Stimulated activated CD8-positive, alpha-beta memory T cell treated with anti-CD3 and anti-CD28 coated beads, Interleukin-12 subunit alpha, Interleukin-12 subunit beta, amount 100 ng/mL, for 1 hour (primary cell): ENCODE results near the gene MPRIP.
"Not testable (repeated sequence)": the region's sequence is repeated elsewhere in the genome, so short reads cannot be mapped to it uniquely, and the experiment has no call there.

Experiments used
- DNase-seq: peaks from one replicate; pipeline ENCODE4 v3.0.0-alpha.2; 2020; ENCODE audit warnings: low read depth

MPRIP gene

DNA sequence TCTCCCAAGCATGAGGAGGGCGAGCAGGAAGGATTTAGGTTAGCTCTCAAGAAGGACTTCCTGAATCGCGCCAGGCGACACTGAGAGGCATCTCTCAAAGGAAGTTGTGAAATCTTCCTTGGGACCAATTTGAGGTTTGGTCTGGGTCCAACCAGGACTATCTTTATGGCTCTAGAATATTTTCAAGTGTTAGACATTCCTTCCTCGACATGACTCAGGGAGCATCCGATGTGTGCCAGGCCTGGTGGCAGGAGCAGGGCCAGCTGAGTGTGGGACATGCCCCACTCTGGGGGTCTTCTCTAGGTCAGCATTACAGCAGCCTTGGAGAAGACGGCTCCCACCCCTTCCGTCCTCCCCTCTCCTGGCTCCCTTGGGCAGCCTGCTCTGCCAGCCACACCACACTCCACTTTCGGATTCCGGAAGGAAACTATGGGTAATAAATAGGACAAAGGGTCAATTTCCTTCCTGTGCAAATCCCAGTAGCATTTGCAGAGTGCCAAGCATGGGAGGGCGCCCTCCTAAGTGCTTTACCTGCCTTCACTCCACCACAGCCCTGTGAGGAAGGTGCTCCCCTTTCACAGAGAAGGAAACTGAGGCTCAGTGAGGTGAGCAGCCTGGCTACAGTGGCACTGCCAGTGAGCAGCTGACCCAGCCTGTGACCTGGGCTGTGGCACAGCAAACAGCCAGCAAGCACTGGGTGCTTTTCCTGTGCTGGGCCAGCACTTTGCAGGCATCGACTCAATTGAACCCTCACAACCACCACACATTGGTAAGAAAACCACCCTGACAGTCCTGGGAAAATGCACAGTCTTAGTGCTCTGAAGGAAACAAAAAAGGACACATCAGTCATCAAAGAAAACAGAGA lies 31.0 kb upstream of the MPRIP start:
- DNase-seq: not testable (repeated sequence)

DNA sequence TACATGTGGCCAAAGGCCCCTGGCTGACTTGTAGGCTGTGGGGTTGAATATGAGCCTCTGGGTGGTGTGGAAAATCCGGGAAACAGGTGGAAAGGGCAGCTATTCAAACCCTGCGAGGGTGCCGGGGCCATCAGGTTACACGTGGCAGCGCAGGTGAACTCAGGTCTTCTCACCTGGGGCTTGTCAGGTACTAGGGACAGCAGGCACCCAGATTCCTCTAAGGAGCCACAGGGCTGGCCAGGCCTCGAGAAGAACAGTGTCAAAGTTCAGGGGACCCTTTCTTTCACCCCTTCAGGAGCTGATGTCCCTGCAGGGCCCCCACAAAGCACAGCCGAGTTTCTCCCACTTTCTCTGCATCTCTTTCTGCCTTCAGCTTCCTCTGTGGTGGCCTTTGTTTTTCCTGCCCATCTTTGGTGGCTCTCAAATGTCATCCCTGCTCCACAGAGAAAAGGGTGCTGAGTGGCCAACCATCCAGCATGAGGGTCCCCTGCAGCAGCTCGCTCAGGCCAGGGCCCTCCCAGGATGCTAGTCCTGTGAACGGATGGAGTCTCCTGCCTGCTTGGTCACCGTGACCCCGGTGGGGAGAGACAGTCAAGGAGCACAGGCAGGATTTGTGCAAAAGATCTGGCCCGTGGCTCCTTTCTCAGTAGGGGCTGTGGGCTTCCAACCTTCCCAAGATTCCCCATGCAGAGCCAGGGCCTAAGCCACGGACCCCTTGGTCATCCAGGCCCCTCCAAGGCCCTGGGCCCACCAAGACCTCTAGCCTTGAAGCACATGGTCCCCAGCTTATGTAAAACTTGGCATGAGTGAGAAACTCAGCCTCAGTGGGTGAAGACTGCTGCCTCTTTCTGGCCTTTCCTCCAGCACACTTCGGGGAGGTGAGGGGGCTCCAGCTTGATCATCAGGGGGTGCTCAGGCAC lies 28.2 kb upstream of the MPRIP start:
- DNase-seq: not testable (repeated sequence)

DNA sequence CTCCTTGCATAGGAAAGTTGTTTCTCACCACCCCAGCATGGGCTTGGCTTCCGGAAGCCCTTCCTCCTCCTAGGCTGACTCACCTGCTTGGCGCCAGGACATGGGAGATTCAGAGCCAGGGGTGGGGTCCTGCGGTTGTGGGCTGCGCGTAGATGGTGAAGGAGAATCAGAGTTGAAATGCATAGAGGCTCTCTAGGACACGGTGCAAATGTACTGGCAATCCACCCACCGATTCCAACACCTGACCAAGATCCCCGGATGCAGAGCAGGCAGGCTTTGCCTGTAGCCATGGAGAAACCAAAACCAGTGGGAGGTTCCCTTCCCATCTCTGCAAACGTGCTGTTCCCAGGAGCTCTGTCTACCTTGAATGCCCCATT lies 27.5 kb upstream of the MPRIP start:
- not testable (repeated sequence) for DNase-seq

DNA sequence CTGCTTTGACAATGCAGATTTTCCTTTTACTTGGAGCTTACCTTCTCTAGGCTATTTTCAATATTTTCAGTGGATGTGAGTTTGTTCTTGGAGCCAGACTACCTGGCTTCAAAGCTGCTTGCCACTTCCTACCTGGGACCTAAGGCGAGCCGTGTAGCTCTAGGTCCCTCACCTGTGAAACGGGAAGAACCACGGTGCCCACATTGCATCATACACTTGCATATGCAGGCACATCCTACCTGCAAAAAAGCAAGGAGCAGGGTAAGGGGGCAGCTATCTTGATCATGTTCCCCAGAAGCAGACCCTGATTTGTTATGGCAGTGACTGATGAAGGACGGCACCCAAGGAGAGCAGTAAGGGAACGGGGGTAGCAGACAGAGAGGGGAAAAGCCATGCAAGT lies 27.0 kb upstream of the MPRIP start:
- DNase-seq: no peak

DNA sequence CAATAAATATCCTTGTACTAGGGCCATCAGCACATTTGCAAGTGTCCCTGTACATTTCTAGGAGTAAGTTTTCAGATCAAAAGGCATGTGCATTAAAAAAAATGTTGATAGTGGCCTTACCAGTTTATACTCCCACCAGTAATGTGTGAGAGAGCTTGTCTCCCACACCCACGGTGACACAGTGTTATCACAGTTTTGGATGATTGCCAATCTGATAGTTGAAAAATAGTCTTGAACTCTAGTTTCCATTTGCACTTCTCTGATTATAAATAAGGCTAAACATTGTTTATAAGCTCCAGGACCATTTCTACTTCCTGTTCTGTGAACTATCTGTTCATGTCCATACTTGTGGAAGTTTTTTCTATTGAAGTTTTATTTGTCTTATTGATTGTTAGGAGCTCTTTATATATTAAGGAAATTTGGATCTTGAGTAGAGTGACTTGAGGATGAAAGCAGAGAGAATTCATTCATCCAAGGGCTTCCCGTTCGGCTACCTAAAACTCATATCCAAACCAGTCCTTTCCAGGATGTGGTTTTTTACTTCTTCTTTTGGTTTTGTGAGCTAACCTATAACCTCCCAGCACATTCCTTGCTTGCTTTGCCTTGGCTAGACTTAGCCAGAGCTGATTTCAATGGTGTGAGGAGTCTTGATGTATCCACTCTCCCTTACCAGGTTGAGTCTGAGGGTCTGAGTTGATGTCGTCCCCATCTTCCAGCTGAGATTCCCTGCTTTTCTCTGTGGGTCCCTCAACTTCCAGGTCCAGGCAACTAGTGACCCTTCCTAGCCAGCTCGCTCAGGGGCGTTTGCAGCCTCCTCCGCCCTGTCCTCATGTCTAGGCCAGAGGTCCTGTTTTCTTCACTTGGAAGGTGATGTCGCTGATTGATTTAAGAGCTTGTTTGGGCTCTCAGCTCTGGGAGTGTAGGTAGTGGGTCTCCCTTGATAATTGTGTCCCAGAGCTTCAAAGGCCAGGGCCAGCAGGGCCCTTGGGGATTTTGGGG lies 25.8 kb upstream of the MPRIP start:
- DNase-seq: not testable (repeated sequence)

DNA sequence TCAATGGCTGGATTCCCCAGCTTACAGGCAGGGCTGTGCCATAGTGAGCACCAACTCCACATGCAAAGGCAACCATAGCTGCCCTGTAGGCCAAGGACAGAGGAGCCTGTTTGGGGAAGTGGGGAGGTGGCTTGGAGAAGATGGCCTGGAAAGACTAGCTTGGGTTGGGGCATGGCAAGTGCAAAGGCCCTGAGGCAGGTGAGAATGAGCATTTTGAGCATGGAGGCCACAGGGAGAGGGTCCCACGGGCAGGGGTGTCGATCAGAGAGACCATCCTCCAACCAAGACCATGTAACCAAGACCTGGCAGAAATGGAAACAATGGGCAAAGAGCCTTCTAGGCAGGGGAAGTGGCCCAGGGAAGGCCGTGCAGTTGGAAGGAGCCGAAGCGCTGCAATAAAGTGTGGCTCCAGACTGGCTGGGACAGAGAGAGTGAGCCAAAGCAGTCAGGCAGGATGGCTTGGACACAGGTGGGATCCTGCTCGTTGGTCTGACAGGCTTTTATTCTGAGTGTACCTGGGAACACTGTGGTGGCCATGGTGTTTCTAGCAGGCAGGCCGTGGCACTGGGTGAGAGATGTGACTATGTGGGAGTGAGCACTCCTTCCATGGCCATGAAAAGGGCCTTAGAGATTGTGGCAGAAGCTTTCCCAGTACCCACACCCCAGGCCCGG lies 24.8 kb upstream of the MPRIP start:
- no peak for DNase-seq

DNA sequence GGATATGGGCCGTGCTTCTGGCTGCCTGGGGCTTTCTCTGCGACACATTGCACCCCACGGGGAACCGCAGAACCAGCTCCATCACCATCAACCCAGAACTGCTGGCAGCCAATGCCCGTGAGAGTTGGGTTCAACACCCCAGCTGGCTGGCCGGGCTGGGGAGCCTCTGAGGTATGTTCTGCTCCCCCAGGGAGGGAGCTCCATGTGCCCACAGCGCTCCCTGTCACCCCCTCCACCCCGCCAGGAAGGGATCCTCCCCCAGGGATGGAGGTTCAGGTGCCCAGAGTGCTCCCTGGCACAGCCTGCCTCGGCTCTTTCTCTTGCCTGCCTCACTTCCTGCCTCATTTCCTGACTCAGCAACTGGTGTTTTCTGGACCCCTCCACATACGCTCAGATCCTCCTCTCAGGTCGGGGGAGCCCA lies 24.2 kb upstream of the MPRIP start:
- DNase-seq: no peak

DNA sequence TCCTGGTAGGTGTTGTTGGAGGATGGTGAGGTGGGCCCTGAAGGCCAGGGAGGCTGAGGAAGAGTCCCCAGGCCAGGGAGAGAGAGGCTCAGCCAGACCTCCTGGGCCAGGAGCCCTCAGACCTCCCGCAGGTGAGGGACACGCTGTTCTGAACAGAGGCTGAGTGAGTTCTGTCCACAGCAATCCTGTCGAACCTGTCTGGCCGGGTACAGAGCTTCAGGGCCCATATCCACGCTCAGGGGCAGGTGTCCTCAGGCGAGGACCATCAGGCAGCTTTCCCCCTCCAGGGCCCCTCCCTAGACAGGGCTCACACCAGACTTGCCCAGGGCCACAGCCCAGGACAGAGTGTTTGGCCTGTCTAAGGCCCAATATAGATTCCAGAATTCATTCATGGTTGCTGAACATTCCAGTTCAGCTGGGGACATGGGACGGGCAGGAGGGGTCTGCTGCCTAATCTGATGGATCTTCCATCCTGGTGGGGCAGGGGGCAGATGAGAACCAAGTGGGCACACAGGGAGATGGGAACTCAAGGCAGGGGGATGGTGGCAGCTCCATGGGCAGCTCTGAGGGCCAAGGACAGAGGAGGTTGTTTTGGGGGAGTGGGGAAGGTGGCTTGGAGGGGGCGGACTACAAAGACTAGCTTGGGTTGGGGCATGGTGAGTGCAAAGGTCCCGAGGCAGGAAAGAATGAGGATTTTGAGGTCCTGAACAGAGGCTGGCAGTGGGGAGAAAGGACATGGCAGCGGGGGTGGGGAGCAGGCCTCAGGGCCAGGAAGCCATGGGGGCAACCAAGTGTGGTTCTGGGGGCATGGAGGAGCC lies 23.4 kb upstream of the MPRIP start:
- no peak for DNase-seq

DNA sequence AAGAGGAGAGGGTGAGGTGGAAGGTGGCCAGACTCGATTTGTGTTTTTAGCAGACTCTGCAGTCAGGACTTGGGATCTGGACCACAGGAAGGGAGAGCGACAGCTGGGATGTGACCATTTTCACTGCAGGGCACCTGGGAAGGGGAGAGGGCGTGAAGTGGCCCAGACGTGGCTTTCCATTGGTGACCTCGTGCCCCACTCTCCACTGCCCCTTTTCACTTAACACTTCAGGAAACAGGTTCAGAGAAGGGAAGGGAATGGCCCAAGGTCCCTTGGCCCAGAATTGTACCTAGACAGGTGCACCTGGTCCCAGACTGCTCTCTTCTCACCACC lies 22.9 kb upstream of the MPRIP start:
- no peak for DNase-seq

DNA sequence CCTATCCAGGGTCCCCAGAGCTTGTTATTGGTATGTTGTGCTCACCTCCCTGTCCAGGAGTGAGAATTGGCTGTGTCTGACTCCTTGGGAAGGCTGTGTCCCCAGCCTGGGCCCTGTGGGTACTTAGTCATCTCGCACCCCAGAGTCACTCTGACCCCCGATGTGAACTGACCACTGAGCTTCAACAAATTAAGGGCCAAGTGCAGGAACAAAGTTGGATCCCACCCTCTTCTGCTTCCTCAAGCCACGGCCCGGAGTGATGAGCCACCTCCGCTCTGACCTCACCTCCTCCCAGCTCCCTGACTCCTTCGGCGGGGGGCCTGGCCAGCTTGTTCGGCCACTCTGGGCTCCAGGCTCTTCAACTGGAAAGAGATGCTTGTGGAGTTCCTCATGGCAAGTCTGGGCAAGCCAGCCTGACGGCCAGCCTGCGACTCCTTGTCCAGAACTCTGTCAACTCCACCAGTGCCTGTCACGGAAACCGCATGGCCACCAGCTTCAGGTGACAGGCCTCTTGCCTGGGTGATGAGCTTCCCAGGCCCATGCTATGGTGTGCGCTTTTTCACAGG lies 22.3 kb upstream of the MPRIP start:
- no peak for DNase-seq

DNA sequence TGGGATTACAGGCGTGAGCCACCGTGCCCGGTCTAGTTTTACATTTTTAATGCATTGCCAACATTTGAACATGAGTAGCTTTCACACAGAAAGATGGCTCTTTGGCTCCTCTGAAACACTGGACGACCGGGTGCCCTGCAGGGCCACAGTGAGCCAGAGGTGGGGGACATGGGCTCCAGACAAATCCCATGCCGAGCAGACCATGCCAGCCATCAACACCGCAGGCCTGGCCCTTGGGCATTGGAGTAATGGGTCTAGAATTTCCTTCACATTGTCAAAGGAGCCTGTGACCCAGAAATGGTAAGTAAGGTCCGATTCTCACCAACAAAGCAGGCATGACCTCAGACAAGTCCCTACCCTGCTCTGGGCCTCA lies 21.4 kb upstream of the MPRIP start:
- DNase-seq: no peak

DNA sequence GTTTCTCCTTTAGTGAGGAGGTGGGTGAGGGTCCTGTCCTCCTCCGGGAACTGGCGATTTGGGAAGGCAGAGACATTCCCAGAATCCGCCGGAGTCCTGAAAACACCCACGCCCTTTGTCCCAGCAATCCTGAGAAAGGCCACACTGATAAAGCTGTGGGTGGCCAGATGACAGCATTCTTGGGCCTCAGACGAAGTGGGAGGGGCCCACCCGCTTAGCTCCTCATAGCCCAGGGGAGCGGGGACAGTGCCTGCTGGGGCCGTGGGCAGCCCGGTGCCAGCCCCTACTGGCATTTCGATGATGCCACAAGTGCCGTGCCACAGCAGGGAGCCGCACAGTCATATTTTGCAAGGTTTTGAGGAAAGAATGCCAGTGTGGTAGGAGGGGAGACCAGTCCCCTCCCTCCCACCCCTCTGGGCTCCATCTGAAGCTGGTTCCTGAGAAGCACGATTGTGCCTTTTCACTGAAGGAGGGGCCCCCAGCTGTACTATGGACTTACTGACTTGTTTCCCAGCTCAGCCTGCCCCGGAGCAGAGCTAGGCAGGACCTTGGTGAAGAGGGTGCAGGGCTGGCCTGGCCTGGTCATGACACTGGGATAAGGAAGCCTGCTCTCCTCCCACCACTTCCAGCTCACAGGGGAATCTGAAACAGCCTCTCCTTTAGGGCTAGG lies 20.9 kb upstream of the MPRIP start:
- DNase-seq: no peak

DNA sequence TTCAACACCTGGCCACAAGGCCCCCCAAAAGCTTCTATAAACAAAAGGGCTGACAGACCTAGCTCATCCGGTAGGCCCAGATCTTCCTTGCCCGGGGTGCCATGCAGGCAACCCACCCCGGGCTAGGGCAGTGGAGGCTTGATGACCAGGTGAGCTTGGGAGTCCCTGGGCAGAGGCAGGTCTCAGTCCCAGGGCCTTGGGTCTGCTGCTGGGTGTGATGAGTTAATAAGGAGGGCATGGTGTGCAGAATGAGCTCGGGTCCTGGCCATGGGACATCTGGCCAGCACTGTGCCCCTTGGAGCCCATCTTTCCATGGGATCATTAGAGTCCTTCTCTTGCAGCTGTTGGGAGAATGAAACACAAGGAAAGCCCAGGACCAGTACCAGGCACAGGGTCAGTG lies 20.2 kb upstream of the MPRIP start:
- no peak for DNase-seq

DNA sequence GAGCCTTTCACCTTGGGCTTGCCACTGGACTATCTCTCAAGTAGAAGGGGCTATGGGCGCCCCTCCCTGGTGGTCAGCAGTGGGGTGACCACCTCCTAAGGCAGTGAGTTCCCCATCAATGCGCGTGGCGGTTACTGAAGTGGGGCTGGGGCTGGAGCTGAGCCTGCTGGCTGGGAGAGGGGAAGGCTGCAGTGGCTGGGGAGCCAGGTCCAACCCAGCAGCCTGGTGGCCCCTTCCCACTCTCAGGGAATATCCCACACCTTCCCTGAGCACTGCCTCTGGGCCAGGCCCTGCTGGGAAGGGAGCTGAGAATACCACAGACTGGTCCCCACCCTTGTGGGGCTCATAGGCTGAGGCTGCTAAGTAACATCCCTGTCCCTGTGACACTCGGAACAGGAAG lies 19.8 kb upstream of the MPRIP start:
- DNase-seq: no peak

DNA sequence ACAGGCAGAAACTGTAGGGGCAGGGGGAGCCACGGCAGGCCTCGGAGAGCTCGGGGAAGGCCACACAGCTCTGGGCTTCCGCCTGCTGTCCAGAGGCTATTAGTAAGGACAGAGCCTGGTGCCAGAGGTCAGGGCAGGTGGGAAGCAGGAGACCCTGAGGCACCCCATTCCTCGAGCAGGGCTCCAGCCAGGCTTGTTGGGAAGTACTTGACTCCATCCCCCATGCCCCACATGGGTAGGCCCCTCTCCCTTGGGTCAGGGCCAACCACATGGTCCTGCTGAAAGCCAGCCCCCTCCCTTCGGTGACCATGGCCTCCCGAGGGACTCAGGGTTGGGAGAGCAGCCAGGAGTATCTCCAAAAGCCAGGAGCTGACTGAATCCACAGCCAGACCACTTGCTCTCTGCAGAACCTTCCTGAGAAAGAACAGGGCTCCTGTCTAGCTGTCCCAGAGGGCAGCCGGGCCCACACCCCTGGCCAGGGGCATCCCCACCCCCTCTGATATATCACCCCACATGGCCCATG lies 17.4 kb upstream of the MPRIP start:
- no peak for DNase-seq

DNA sequence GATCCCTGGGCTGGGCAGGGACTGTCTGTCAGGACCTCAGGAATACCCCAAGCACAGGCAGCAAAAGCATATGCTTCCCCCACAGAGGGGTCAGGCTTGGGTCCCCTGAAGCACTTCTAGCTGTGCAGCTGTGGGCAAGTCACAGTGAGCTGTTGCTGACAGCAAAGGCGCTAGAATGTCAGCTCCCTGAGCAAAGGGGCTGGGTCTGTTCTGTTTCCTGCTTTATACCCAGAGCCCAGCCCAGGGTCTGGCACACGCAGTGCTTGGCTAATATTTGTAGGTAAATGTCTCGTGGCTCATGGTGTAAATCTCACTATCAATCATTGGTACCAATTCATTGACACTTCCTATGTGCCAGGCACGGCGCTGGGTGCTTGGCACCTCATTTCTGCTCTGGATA lies 16.6 kb upstream of the MPRIP start:
- DNase-seq: no peak

DNA sequence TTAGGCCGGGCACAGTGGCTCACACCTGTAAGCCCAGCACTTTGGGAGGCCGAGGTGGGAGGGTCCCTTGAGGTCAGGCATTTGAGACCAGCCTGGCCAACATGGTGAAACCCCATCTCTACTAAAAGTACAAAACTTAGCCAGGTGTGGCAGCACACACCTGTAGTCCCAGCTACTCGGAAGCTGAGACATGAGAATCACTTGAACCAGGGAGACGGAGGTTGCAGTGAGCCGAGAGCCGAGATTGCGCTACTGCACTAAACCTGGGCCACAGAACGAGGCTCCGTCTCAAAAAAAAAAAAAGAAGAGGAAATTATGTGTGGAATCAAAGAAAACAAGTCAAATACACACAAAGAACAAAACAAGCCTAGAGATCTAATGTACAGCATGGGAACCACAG lies 16.1 kb upstream of the MPRIP start:
- DNase-seq: no peak

DNA sequence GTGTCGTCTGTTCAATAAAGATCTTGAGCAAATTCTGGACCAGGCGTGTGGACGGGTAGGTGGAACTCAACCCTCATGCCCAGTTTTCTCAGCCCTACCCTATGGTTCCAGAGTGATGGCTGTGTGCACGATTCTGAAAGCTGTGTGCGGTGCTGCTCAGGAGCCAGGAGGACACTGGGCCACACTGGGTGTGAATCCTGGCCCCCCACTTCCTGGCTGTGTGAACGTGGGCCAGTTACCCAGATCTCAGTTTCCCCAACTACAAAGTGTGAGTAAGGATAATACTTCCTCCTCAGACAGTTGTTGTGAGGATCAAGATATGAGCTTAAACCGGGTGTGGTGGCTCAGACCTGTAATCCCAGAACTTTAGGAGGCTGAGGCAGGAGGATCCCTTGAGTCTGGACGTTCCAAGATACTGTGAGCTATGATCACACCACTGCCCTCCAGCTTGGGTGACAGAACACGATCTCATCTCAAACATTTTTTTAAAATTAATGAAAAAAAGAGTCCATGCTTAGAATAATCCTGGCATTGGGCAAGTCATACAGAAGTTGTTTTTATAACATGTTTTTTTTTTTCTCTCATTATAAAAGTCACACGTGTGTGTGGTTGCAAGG lies 14.7 kb upstream of the MPRIP start:
- DNase-seq: no peak
